Nephron (organoid): ENCODE results near the gene PHPT1.
A peak's percentile ranks its signal among the peaks of the same experiment; 100 is the strongest.

Experiments
- H3K27ac Mint-ChIP-seq, 3 experiments: 2 replicates each; pipeline ENCODE4 v1.8.0; 2020; ENCODE audit warnings: mixed read lengths in 3 of 3, mild to moderate bottlenecking in 2 of 3, moderate library complexity in 1 of 3
- H3K27me3 Mint-ChIP-seq: 2 replicates; pipeline ENCODE4 v1.8.0; 2021; ENCODE audit warnings: low read depth, mild to moderate bottlenecking, moderate library complexity, mixed read lengths
- H3K36me3 Mint-ChIP-seq: 2 replicates; pipeline ENCODE4 v1.8.0; 2020; ENCODE audit warnings: low read depth, mixed read lengths
- H3K4me1 Mint-ChIP-seq: 2 replicates; pipeline ENCODE4 v1.8.0; 2020; ENCODE audit warnings: mixed read lengths
- H3K4me3 Mint-ChIP-seq, 3 experiments: 2 replicates each; pipeline ENCODE4 v1.8.0; 2020; ENCODE audit warnings: mild to moderate bottlenecking in 3 of 3, mixed read lengths in 3 of 3, moderate library complexity in 2 of 3
- H3K9me3 Mint-ChIP-seq: 2 replicates; pipeline ENCODE4 v1.8.0; 2020; ENCODE audit warnings: mixed read lengths
- TF ChIP-seq, protein P1 (sequence below), 3 experiments: fragments of 200-600 bp; sonication (generic); IDR thresholded peaks; one replicate each; pipeline ENCODE4 v1.5.0; 2021; ENCODE audit warnings: antibody characterized with exemption in 3 of 3; ENCODE audit not compliant: unreplicated experiment in 3 of 3

PHPT1 gene

DNA sequence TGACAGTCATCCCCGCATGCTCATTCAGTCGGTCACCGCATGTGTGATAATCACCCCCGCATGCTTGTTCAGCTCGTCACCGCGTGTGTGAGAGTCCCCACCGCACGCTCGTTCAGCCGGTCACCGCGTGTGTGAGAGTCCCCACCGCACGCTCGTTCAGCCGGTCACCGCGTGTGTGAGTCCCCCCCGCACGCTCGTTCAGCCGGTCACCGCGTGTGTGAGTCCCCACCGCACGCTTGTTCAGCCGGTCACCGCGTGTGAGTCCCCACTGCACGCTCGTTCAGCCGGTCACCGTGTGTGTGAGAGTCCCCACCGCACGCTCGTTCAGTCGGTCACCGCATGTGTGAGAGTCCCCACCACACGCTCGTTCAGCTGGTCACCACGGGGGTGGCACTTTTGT lies 40.6 kb downstream of the PHPT1 start:
- TF ChIP-seq, protein P1, sequence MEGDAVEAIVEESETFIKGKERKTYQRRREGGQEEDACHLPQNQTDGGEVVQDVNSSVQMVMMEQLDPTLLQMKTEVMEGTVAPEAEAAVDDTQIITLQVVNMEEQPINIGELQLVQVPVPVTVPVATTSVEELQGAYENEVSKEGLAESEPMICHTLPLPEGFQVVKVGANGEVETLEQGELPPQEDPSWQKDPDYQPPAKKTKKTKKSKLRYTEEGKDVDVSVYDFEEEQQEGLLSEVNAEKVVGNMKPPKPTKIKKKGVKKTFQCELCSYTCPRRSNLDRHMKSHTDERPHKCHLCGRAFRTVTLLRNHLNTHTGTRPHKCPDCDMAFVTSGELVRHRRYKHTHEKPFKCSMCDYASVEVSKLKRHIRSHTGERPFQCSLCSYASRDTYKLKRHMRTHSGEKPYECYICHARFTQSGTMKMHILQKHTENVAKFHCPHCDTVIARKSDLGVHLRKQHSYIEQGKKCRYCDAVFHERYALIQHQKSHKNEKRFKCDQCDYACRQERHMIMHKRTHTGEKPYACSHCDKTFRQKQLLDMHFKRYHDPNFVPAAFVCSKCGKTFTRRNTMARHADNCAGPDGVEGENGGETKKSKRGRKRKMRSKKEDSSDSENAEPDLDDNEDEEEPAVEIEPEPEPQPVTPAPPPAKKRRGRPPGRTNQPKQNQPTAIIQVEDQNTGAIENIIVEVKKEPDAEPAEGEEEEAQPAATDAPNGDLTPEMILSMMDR (IDR thresholded peaks at IDR 0.05; ENCODE audit: unreplicated experiment in 3 of 3), result no peak
- Mint-ChIP-seq H3K4me3 (peak overlapping the region in 1 of 3 experiments; percentile 12), H3K36me3 (no peaks in the 10 kb centered on the region), H3K27me3 (no peaks in the 10 kb centered on the region), H3K27ac (no peak overlapping the region), H3K4me1 (peaks cover 8% of the 10 kb centered on the region), H3K9me3 (no peaks in the 10 kb centered on the region)

DNA sequence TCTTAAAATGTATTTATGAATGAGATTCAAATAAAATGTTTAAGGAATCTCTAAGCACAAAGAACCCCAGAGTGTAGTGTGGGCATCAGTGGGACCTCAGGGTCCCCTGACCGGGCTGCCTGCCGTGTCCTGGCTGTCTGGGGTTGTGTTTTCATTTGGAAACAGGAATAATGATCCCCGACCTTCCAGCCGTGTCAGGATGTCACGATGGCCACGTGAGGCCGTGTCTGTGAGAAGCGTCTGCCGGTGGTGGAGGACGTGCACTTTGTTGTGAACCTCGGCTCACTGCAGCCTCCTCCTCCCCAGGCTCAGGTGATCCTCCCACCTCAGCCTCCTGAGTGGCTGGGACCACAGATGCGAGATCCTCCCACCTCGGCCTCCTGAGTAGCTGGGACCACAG lies 41.5 kb downstream of the PHPT1 start:
- H3K27ac Mint-ChIP-seq, result no peak overlapping the region
- no peaks in the 10 kb centered on the region for H3K27me3 Mint-ChIP-seq
- TF ChIP-seq, protein P1 (IDR thresholded peaks at IDR 0.05; ENCODE audit: unreplicated experiment in 3 of 3), result no peak
- H3K9me3 Mint-ChIP-seq, result no peaks in the 10 kb centered on the region
- peaks cover 8% of the 10 kb centered on the region for H3K4me1 Mint-ChIP-seq
- H3K36me3 Mint-ChIP-seq, result no peaks in the 10 kb centered on the region
- H3K4me3 Mint-ChIP-seq, result no peak overlapping the region

DNA sequence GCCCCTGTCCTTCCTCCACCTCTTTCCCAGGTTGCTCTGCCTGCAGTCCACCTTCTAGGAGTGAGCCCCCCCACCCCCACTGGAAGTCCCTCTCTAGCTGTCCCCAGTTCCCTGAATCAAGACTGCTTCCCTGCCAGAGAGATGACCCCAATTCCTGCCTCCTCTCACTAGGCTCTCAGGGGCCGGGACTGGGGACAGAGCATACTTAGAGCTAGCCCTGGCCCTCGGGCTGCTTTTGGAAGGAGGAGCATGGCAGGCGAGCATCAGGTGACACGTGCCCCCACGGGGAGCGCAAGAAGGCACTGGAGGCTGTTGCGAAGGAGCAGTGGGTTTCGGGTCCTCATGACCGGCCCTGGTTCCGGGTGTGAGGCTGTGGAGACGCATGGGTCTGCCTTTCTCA lies 46.8 kb downstream of the PHPT1 start:
- Mint-ChIP-seq H3K27ac (no peak overlapping the region), H3K36me3 (peaks cover 14% of the 10 kb centered on the region), H3K4me3 (no peak overlapping the region), H3K4me1 (no peaks in the 10 kb centered on the region), H3K27me3 (no peaks in the 10 kb centered on the region), H3K9me3 (no peaks in the 10 kb centered on the region)
- TF ChIP-seq, protein P1 (IDR thresholded peaks at IDR 0.05; ENCODE audit: unreplicated experiment in 3 of 3), result no peak

DNA sequence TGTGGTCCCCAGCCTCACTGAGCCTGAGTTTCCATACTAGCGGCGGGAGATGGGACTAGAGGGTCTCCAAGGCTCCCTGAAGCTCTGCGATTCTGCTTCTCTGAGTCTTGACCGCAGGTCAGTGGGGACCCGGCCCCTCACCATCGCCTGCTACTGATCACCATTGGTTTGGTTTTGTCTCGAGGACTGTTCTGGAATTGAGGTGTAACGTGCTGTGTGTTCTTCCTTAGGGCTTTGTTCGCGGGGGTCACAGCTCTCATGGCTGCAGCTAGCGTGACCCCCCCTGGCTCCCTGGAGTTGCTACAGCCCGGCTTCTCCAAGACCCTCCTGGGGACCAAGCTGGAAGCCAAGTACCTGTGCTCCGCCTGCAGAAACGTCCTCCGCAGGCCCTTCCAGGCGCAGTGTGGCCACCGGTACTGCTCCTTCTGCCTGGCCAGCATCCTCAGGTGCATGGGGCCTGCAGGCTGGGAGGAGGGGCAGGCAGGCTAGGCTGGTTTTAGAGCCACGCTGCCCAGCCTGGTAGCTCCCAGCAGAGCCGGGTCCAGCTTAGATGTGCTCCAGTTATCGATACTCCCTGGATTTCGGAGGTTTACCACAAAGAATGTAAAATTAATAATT lies 49.4 kb downstream of the PHPT1 start:
- Mint-ChIP-seq H3K27ac (no peak overlapping the region), H3K4me1 (no peaks in the 10 kb centered on the region), H3K27me3 (no peaks in the 10 kb centered on the region), H3K9me3 (no peaks in the 10 kb centered on the region), H3K36me3 (peaks cover 25% of the 10 kb centered on the region), H3K4me3 (no peak overlapping the region)
- TF ChIP-seq, protein P1 (IDR thresholded peaks at IDR 0.05; ENCODE audit: unreplicated experiment in 3 of 3), result no peak

DNA sequence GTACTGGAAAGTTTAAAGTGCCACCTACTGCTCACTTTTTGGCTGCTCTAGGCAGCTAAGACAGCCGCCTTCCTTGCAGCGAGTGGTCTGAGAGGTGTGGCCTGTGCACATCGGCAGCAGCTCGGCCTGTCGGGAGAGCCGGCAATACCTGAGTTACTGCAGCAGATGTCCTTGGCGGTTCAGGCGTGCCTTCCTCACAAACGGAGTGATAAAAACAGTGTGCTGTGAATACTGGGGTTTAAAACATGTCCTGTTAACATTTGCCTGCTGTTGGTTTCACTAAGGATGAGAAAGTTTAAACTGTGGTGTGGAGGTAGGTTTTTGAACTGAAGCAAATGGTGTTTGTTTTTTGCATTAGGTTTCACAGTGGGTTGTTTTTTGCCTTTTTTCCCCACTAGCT lies 50.0 kb downstream of the PHPT1 start:
- Mint-ChIP-seq H3K4me3 (no peak overlapping the region), H3K9me3 (no peaks in the 10 kb centered on the region), H3K36me3 (peaks cover 25% of the 10 kb centered on the region), H3K27ac (no peak overlapping the region), H3K27me3 (no peaks in the 10 kb centered on the region), H3K4me1 (no peaks in the 10 kb centered on the region)
- TF ChIP-seq, protein P1 (IDR thresholded peaks at IDR 0.05; ENCODE audit: unreplicated experiment in 3 of 3), result no peak

DNA sequence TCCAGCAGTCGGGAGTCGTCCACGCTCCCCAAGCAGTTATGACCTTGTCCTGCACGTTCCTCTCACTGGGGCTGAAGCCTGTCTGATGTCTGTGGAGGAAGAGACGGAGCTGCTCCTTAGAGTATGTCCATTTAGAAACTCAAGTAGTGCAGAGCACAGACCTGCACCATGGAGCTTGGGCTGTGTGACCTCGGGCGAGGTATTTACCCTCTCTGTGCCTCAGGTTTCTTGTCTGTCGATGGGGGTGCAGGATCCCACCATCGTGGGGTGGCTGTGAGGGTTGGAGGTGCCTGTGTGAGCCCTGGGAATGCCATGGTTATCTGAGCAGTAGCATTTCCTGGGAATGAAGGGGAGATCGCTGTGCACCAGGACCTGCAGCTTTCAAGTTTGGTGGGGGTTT lies 51.3 kb downstream of the PHPT1 start:
- no peaks in the 10 kb centered on the region for H3K4me1 Mint-ChIP-seq
- no peaks in the 10 kb centered on the region for H3K27me3 Mint-ChIP-seq
- H3K9me3 Mint-ChIP-seq, result no peaks in the 10 kb centered on the region
- TF ChIP-seq, protein P1 (IDR thresholded peaks at IDR 0.05; ENCODE audit: unreplicated experiment in 3 of 3), result no peak
- H3K36me3 Mint-ChIP-seq, result peaks cover 30% of the 10 kb centered on the region
- no peak overlapping the region for H3K4me3 Mint-ChIP-seq
- H3K27ac Mint-ChIP-seq, result no peak overlapping the region
